Stomach (tissue), 9 donors: ENCODE measurements around the gene FUT9. TPM values are rescaled to one million over a fixed set of nuclear protein-coding genes. Genes with fewer than 3 reads are reported as not detected.

Experiments
- DNase-seq, 2 donors: peaks; one replicate each; pipeline versions ENCODE4 v3.0.0 to v3.0.0-alpha.2; 2013 to 2019
- H3K27ac ChIP-seq, 5 donors: fragments of 200-600 bp in 4 of 5; sonication (generic) in 4 of 5; one replicate each; pipeline ENCODE4 v1.5.1; 2013 to 2019; ENCODE audit warnings: mild to moderate bottlenecking in 1 of 5, moderate library complexity in 1 of 5
- H3K27me3 ChIP-seq, 3 donors: fragments of 200-600 bp; sonication (generic); one replicate each; pipeline ENCODE4 v1.5.1; 2017 to 2019; ENCODE audit warnings: mixed run types in 1 of 3
- H3K36me3 ChIP-seq, 4 donors: fragments of 200-600 bp; sonication (generic); 1 replicate in 3 of 4; 2 replicates in 1 of 4; pipeline ENCODE4 v1.5.1; 2016 to 2019
- H3K4me1 ChIP-seq, 4 donors: fragments of 200-600 bp; sonication (generic); one replicate each; pipeline ENCODE4 v1.5.1; 2016 to 2019
- H3K4me3 ChIP-seq, 4 donors: fragments of 200-600 bp; sonication (generic) in 3 of 4; one replicate each; pipeline ENCODE4 v1.5.1; 2016 to 2019; ENCODE audit warnings: mild to moderate bottlenecking in 1 of 4
- H3K9me3 ChIP-seq, 4 donors: fragments of 200-600 bp; sonication (generic); one replicate each; pipeline ENCODE4 v1.5.1; 2016 to 2019
- CTCF ChIP-seq, 7 experiments: fragments of 450-650 bp in 4 of 7; fragments of 200-600 bp in 3 of 7; sonication (generic) in 3 of 7; IDR thresholded peaks; one replicate each; pipeline ENCODE4 v1.5.1; 2016 to 2019; ENCODE audit warnings: antibody characterized with exemption in 7 of 7, control low read depth in 2 of 7, mild to moderate bottlenecking in 1 of 7
- EP300 ChIP-seq: sonication (generic); formaldehyde crosslinking; IDR thresholded peaks from one replicate; pipeline ENCODE4 v1.6.1; 2017; ENCODE audit warnings: antibody characterized with exemption
- POLR2A ChIP-seq, 4 donors: fragments of 450-650 bp; IDR thresholded peaks; one replicate each; pipeline ENCODE4 v1.6.1; 2016; ENCODE audit warnings: antibody characterized with exemption in 4 of 4, control low read depth in 2 of 4, mild to moderate bottlenecking in 1 of 4, moderate library complexity in 1 of 4
- POLR2AphosphoS5 ChIP-seq, 3 donors: sonication (generic); formaldehyde crosslinking; IDR thresholded peaks; one replicate each; pipeline ENCODE4 v1.6.1; 2016; ENCODE audit warnings: antibody characterized with exemption in 3 of 3
- WGBS, 5 donors: extraction: QIAGEN DNeasy Blood & Tissue Kit in 3 of 5; methylation state at CpG; one replicate each; pipeline versions ENCODE4 v1.1.5 to v1.1.7; 2013 to 2018; 5-methylcytosine and 5-hydroxymethylcytosine counted together
- intact Hi-C: fragments of 100-400 bp; cut with DNase I; formaldehyde crosslinking; loops from one replicate; pipeline ENCODE4 v1.15.1; 2023; ENCODE audit warnings: low total_unique reads
- polyA plus RNA-seq, 3 donors: library from polyadenylated mRNA; stranded (reverse); fragments of 200-250 nt; gene quantifications; one replicate each; pipeline ENCODE4 v1.2.3, GENCODE V29; 2013
- total RNA-seq, 5 donors: library from RNA; depleted of rRNA; stranded (reverse); fragments of >200 nt; gene quantifications; one replicate each; pipeline versions ENCODE4 v1.1.0 to v1.2.3, GENCODE V29; 2014 to 2016
- donor health status: healthy with polysubstance abuse.
- donor health status: Bipolar disorder and iron deficiency.
- donor health status: healthy.

The FUT9 gene
- total and polyA plus RNA-seq, 8 donors, result under 0.01 to 98.0 (median 2.5) TPM

DNA sequence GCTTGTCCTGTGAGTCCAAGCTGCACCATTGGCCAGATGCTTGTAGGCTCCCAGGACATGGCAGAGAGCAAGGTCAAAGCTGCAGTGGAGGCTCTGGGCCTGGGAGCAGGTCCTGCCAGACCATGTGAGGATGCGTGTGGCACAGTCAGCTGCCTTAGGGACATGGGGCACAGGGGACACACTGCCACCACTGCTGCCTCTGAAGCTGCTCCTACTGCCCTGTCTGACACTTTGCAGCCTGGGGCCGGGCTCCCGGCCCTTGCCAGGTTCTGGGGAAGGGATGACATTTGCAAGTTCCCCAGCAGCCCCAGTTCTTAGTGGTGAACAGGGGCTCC is 13.2 kb upstream of the FUT9 start:
- H3K36me3 ChIP-seq, result no peaks in the 10 kb centered on the region
- no peak overlapping the region for H3K27ac ChIP-seq
- peaks cover 0 to 11% (median 5%) of the 10 kb centered on the region in 4 donors for H3K9me3 ChIP-seq
- no peaks in the 10 kb centered on the region for H3K27me3 ChIP-seq
- intact Hi-C loops, result no loop called here
- no peak for DNase-seq
- 43 to 100% (median 93%) methylated on average over 1 to 3 of the region's 3 CpGs for WGBS, 5 donors
- TF ChIP-seq POLR2AphosphoS5 (IDR thresholded peaks at IDR 0.05) (no peak), CTCF (IDR thresholded peaks at IDR 0.05) (no peak), POLR2A (IDR thresholded peaks at IDR 0.05) (no peak), EP300 (no peak)
- H3K4me3 ChIP-seq, result no peak overlapping the region
- H3K4me1 ChIP-seq, result peaks cover 0 to 5% (median 0%) of the 10 kb centered on the region in 4 donors

DNA sequence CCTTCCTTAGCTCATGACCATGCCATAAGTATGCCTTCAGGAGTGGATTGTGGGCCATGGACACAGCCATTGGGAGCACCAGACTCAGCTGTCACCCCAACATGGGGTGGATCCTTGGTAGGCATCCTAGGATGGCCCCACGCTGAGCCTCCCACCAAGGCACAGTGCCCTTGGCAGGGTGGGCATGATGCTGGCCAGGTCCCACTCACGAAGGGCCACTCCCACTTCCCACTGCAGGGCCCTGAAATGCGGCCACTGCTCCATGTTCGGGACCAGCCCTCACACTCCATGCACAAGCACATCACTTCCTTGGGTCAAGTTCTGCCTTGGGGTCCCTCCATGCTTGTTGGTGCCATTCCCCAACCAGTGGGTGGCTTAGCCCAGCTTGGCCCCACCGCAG is 12.9 kb upstream of the FUT9 start:
- TF ChIP-seq POLR2A (IDR thresholded peaks at IDR 0.05), result no peak
- TF ChIP-seq CTCF (IDR thresholded peaks at IDR 0.05), result no peak
- TF ChIP-seq POLR2AphosphoS5 (IDR thresholded peaks at IDR 0.05), result no peak
- no peak for TF ChIP-seq EP300
- H3K9me3 ChIP-seq, result peaks cover 0 to 11% (median 5%) of the 10 kb centered on the region in 4 donors
- WGBS, 5 donors, result 90 to 100% (median 94%) methylated on average over 2 to 5 of the region's 5 CpGs
- H3K27ac ChIP-seq, result no peak overlapping the region
- H3K4me3 ChIP-seq, result no peak overlapping the region
- H3K36me3 ChIP-seq, result no peaks in the 10 kb centered on the region
- no peaks in the 10 kb centered on the region for H3K27me3 ChIP-seq
- intact Hi-C loops, result no loop called here
- H3K4me1 ChIP-seq, result peaks cover 0 to 8% (median 0%) of the 10 kb centered on the region in 4 donors
- DNase-seq, result no peak

DNA sequence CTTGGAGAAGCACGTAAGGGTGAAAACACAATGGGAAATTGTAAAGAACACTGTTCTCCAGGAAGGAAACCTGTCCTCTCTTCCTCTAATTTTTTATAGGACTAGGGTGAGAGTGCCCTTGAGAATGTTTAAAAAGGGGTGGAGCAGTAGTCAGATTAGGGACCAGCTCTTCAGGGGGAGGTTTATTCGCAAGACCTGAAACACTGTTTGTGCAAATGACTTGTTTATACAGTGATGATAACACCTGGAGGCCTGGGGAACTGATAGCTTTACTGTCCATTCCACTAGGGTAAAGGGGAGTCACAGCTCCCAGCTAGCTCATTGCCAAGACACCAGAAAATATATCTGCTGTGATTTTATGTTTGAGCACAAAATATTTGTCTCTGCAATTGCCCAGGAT is 8.1 kb upstream of the FUT9 start:
- Histone ChIP-seq H3K9me3 (no peaks in the 10 kb centered on the region), H3K27ac (no peak overlapping the region), H3K4me1 (peaks cover 0 to 8% (median 0%) of the 10 kb centered on the region in 4 donors), H3K36me3 (no peaks in the 10 kb centered on the region), H3K4me3 (no peak overlapping the region), H3K27me3 (no peaks in the 10 kb centered on the region)
- intact Hi-C loops, result no loop called here
- TF ChIP-seq POLR2AphosphoS5 (IDR thresholded peaks at IDR 0.05) (peak in 1 of 3 donors; percentile 17), POLR2A (IDR thresholded peaks at IDR 0.05) (no peak), CTCF (IDR thresholded peaks at IDR 0.05) (no peak)
- WGBS, 5 donors, result 12 to 31% (median 18%) methylated on average over 2 of the region's 2 CpGs
- peak in 1 of 2 donors; percentile 18 for DNase-seq

DNA sequence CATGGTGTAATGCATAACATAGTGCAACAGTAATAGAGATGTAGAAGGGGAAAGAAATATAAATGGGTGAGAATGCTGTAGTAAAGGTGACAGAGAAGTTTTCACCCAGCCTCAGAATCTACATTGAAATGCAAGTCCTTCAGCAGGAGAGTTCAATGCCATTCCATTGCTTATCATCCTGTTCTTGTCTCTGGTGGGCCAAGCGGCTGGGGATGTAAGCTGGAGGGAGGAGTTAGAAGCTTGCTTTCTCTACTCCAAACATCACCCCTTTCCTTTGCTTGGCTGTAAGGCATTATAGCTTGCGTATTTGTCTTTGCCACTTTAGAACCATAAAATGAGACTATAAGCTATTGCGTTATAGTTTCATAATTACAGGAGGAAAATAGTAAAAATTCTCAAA is 2.2 kb upstream of the FUT9 start:
- intact Hi-C loops, result no loop called here

More for the DNA sequence above, 2.2 kb upstream of the FUT9 start:
- Histone ChIP-seq H3K4me1 (peaks cover 0 to 17% (median 8%) of the 10 kb centered on the region in 4 donors), H3K4me3 (peak overlapping the region in 1 of 4 donors; percentile 60), H3K9me3 (no peaks in the 10 kb centered on the region), H3K27ac (peak overlapping the region in 3 of 5 donors; percentile 58 to 90 (median 83)), H3K36me3 (no peaks in the 10 kb centered on the region), H3K27me3 (peaks cover 0 to 24% (median 9%) of the 10 kb centered on the region in 3 donors)
- no peak for DNase-seq
- no peak for TF ChIP-seq POLR2A (IDR thresholded peaks at IDR 0.05)
- TF ChIP-seq POLR2AphosphoS5 (IDR thresholded peaks at IDR 0.05), result no peak
- no peak for TF ChIP-seq EP300
- TF ChIP-seq CTCF (IDR thresholded peaks at IDR 0.05), result no peak
- WGBS, 5 donors, result 34 to 66% (median 37%) methylated on average over 3 of the region's 3 CpGs
